Hypothalamus (tissue), 51 donors: ENCODE data around the gene GPR171.
"Not testable (repeated sequence)": the region's sequence is repeated elsewhere in the genome, so short reads cannot be mapped to it uniquely, and the experiment has no call there.

ENCODE experiments used
- DNase-seq, 51 donors: peaks; one replicate each; lab custom pipeline; 2025; lab: John Stamatoyannopoulos, UW

GPR171 gene, protein sequence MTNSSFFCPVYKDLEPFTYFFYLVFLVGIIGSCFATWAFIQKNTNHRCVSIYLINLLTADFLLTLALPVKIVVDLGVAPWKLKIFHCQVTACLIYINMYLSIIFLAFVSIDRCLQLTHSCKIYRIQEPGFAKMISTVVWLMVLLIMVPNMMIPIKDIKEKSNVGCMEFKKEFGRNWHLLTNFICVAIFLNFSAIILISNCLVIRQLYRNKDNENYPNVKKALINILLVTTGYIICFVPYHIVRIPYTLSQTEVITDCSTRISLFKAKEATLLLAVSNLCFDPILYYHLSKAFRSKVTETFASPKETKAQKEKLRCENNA

DNA sequence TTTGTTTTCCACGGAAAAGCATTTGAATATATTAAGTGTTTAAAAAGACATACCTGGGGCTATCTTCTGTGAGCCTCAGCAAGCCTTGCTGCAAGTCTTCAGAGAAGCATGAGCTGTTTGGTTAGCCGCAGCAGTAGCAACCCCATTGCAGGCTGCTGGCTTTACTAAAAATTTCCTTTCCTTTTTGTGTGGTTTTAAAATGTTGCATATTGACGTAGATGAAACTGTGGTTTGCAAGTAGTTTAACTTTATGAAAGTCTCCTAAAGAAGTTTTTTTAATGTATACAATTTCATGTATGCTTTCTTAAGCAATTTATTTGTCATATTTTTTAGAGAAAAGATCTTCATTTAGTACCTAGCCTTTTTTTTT lies at the start of gene GPR171:
TSS of gene GPR171 (minus strand) at position 166 of the 370 bp plus-strand sequence. CDS start 3,830 bp downstream, outside the sequence.
- DNase-seq = no peak

GRCh38 chr3:151248772-151249337 lies 45.8 kb upstream of the GPR171 start:
- no peak for DNase-seq

- DNase-seq = not testable (repeated sequence)
These were observed 39.0 kb upstream of the GPR171 start for GRCh38 chr3:151242006-151242405.

- DNase-seq = no peak
These were observed 33.7 kb upstream of the GPR171 start for GRCh38 chr3:151236736-151237135.

GRCh38 chr3:151236316-151236715 lies 33.3 kb upstream of the GPR171 start:
- DNase-seq = no peak

DNA sequence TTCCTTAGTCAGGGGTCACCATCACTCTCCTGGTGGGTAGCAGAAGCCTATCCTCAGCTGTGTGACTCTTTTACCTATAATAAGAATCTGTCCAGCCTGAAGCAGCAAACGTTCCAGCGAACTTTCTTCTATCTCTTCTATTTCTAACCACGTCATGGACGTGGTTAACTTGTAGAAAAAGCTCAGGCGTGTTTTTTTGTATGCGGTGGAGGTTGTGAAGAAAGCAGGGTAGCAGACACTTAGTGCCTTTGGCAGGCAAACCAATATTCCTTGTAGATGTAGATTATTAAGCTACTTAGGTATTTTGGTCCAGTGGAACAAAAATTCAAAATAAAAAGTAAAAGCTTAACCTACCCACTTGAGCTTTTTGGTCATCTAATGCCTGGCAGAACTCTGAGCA lies 31.8 kb upstream of the GPR171 start:
- DNase-seq = no peak

GRCh38 chr3:151232991-151233390 lies 30.0 kb upstream of the GPR171 start:
- DNase-seq = no peak

DNA sequence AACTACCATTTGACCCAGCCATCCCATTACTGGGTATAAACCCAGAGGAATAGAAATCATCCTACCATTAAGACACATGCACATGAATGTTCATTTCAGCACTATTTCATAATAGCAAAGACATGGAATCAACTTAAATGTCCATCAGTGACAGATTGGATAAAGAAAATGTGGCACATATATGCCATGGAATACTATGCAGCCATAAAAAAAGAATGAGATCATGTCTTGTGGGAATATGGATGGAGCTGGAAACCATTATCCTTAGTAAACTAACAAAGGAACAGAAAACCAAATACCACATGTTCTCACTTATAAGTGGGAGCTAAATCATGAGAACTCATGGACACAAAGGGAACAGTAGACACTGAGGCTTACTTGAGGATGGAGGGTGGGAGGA lies 29.4 kb upstream of the GPR171 start:
- not testable (repeated sequence) for DNase-seq

- DNase-seq = no peak
These were observed 27.6 kb upstream of the GPR171 start for GRCh38 chr3:151230646-151231045.

DNA sequence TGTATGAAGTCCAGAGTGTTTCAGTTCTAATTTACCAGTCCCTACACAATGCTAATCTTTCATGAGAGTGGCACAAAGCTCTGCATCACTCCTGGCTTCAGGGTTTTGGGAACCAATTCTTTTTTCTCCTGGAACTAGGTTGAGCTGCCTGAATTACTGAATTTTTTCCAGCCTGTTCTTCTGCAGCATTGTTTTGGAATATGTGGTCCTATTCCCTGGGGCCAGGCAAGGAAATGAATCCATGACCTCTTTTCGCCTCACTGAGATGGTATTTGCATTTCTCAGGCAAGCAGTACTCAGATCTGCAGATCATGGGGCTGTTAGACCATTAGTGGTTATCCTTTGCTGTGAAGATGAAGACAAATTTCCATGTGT lies 25.6 kb upstream of the GPR171 start:
- DNase-seq = peak in 1 of 51 donors; percentile 51

DNA sequence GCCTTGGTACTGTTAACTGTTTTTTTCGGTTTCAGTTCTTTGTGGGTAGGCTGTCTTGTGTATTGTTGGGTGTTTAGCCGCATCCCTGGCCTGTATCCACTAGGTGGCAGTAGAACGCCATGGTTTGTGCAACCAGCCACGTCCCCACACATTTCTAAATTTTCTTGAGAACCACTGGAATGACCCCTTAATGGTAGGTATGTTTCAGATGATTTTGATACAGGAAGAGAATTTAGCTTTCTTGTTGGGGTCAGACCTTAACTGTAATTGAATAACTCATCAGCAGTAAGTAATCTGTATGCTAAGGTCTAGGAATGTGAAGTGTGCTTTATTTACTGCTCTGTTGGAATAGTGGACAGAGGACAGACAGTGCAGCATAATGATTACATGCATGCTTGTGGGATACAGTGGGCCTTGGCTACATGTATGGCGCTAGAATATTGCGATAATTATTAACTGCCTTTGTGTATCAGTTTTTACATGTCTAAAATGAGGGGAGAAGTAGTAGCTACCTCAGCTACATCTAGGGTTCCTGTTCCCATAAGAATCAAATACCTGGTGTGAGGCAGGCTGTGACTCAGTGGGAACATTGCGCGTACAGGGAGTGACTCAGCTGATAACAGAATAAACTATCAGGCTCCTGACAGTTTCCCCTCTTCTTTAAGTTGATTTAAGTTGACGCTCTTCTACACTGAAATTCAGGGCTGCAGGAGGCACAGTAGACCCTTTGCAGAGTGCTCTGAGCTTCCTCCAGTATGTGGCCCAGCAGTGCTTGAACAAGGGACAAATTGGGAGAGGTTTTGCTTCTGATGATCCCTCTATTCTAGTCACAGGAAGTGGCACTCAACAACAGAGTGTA lies 25.0 kb upstream of the GPR171 start:
- peak in 45 of 51 donors; percentile 5 to 88 (median 53) for DNase-seq

- no peak for DNase-seq
These were observed 24.3 kb upstream of the GPR171 start for GRCh38 chr3:151227266-151227806.

- no peak for DNase-seq
These were observed 23.8 kb upstream of the GPR171 start for GRCh38 chr3:151226825-151227224.

DNA sequence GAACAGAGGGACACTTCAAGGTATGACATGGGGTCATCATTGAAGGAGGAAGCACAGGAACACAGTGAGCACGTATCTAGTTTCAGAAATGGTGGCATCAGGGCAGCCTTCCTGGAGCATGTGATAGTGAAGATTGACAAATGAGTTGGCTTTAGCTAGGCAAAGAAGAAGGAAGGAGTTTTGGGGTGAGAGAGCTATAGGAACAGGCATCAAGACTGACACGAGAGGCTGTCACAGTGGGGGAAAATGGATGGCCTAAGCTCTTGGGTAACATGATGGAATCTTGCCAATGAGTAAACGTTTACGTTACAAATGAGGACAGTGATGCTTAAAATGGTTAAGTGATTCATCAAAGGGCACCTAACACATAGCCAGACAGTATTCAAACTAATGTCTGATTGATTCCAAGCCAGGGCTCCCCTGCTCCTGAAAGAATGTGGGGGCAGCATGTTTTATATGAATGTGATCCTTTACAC lies 23.1 kb upstream of the GPR171 start:
- DNase-seq = no peak

DNA sequence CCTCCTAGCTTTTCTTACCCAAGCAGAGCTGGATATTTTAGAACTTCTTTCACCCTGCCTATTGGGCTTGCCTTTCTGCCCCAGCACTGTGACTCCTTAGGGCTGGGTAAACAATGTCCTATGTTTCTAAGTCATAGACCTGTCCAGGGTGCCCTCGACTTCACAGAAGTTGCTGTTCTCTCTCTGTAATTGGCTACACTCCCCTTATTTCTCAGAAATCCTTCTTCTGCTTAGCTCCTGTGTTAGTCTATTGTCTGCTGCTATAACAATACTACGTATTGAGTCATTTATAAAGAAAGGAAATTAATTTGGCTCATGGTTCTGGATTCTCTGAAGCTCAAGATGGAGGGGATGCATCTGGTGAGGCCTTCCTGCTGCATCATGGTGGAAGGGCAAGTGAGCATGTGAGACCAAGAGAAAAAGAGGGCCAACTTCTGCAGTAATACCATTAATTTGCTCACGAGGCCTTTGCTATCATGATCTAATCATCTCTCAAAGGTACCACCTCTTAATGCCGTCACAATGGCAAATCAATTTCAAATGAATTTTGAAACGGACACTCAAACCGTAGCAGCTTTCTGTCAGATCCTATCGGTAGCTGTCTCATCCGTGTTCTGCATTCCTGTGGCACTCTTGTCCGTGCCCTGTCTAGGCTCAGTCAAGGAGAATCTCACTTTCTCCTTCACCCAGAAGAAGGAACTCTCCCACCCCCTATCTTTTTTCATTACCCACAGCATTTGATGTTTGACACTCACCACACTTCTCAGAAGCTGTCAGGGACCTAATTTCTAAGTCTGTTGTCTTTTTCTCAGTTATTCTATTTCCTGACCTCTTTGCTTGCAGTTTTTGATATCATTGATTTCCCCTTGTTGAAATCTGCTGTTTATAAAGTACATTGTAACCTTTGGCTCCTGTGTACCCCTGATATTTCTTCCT lies 22.3 kb upstream of the GPR171 start:
- no peak for DNase-seq

DNA sequence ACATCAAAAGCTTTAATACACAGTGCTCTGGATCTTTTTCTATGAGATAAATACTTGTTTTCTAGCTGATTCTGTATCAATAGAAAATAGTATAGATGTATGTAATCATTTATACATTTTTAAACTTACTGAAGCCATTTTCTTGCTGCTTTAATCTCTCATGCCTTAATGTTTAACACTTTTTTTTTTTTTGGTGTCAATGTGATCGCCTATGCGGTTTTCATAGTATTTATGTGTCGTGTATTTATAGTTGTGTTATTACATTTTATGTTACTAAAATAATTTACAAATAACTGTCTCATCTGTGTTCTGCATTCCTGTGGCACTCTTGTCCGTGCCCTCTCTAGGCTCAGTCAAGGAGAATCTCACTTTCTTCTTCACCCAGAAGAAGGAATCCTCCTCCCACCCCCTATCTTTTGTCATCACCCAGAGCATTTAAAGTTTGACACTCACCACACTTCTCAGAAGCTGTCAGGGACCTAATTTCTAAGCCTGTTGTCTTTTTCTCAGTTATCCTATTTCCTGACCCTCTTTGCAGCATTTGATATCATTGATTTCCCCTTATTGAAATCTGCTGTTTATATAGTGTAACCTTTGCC lies 21.4 kb upstream of the GPR171 start:
- DNase-seq = no peak

- DNase-seq = no peak
These were observed 16.0 kb upstream of the GPR171 start for GRCh38 chr3:151219056-151219455.

DNA sequence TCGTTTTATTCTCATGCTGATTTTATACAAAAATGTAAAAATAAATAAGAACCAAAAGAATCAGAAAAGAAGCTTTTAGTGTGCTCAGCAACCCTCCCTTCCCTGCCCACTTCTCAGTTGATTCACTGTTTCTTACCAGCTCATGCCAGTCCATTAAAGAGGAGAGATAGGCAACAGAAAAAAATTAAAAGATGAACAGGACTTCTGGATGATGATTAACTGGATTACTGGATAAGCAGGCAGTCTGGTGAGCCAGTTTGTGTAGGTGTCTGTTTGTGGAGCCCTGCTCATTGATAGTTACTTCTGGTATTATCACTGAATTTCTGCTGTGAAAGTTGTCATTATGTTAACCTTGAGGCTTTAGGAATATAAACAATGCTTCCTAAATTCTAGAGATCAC lies 15.1 kb upstream of the GPR171 start:
- DNase-seq = no peak
